Fibroblast of gingiva (primary cell): ENCODE results near the gene SERBP1.
A peak's percentile ranks its signal among the peaks of the same experiment; 100 is the strongest.
"Not testable (repeated sequence)": the region's sequence is repeated elsewhere in the genome, so short reads cannot be mapped to it uniquely, and the experiment has no call there.

Experiments
- DNase-seq: peaks from one replicate; pipeline ENCODE4 v3.0.0-alpha.2; 2011; ENCODE audit warnings: low read depth

The SERBP1 gene

GRCh38 chr1:67440339-67440738 lies 10.1 kb upstream of the SERBP1 start:
- DNase-seq, result no peak

GRCh38 chr1:67439277-67440029 lies 9.3 kb upstream of the SERBP1 start:
- DNase-seq, result no peak

GRCh38 chr1:67437961-67438360 lies 7.8 kb upstream of the SERBP1 start:
- DNase-seq, result no peak

- DNase-seq, result no peak
Observed at GRCh38 chr1:67436511-67437055, 6.4 kb upstream of the SERBP1 start.

DNA sequence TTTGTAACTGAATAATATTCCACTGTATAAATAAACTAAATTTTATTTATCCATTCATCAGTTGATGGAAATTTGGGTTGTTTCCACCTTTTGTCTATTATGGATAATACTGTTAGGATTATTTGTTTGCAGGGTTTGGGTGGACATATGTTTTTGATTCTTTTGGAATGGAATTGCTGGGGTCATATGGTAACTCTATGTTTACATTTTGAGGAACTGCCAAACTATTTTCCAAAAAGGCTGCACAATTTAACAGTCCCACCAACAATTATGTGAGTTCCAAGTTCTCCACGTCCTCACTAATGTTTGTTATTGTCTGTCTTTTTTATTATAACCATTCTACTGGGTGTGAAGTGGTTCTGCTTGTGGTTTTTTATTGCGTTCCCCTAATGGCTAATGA lies 4.3 kb upstream of the SERBP1 start:
- peak; percentile 73 for DNase-seq

DNA sequence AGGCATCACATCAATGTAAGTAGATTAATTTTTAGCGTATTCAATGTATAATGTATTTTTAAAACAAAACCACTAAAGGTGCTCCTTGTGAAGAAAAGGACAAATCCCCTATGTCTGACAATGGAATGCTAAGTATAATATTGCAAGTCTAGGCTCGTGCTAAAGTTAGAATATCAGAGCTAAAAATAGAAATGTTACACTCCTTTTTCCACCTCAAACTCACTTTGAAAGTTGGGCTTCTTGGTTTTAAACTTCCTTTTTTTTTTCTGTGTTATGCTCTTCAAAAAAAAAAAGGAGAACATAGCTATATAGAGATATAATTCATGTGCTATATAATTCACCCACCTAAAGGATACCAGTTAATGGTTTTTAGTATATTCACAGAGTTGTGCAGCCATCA lies 3.6 kb upstream of the SERBP1 start:
- no peak for DNase-seq

GRCh38 chr1:67432745-67433144 lies 2.5 kb upstream of the SERBP1 start:
- DNase-seq, result no peak

DNA sequence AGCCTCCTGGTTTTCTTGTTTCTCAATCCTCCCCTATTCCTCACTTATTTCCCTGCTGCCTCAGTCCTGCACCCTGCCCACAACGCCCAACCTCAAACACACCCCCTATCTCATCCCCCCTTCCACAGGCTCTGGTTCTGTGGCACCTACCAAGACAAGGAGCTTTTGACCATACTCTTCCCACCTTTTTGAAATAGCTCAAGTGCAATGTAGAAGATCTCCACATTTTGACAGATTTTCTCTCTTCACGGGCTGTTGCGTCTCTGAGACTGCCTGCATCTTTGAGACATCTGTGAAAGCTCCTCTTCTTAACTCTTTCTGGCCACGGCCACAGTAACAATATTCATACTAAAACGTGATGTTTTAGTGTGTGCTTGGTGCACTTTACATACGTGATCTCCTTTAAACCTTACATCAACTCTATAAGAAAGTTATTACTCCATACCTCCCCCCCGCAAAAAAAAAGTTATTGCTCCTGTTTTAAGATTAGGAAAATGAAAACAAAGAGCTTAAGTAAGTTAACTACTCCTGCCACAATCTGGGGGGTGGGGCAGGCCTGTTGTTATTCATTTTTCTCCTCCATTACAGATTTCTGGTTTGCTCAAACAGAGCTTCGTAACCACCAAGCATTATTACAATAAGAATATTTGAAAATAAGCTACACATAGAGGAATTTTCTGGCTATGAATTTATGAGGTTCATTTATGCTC lies 1.8 kb upstream of the SERBP1 start:
- no peak for DNase-seq

DNA sequence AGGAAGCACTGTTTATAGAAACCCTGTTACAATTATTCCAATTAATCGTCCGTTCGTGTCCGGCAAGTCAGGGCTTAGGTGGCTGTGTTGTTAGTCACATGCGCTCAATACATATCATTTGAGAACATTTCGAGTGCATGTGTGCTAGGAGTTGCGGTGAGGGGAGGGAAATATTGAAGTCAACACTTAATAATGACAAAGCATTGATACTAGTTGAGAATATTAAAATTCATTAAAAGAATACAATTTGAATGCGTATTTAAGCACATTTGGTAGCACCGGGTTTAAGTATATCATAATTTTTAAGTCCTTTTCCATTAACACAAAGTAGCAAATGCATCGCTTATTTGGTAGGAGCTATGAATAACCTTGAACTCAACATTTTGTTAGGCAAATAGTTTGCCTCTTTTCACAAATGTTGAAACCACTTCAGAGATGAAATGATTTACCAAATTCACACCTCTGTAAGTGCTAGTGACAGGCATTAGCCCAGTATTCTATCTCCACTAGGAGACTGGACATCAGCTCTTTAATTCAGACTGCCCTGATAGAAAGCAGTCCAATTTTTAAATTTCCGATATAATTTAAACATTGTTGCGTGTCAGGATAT lies 1.1 kb upstream of the SERBP1 start:
- no peak for DNase-seq

GRCh38 chr1:67429528-67430357 lies 459 bp downstream of the SERBP1 start:
- DNase-seq, result no peak

- DNase-seq, result no peak
Observed at GRCh38 chr1:67429011-67429527, 1.1 kb downstream of the SERBP1 start.

- no peak for DNase-seq
Observed at GRCh38 chr1:67427947-67428346, 2.3 kb downstream of the SERBP1 start.

- DNase-seq, result no peak
Observed at GRCh38 chr1:67427465-67427864, 2.7 kb downstream of the SERBP1 start.

DNA sequence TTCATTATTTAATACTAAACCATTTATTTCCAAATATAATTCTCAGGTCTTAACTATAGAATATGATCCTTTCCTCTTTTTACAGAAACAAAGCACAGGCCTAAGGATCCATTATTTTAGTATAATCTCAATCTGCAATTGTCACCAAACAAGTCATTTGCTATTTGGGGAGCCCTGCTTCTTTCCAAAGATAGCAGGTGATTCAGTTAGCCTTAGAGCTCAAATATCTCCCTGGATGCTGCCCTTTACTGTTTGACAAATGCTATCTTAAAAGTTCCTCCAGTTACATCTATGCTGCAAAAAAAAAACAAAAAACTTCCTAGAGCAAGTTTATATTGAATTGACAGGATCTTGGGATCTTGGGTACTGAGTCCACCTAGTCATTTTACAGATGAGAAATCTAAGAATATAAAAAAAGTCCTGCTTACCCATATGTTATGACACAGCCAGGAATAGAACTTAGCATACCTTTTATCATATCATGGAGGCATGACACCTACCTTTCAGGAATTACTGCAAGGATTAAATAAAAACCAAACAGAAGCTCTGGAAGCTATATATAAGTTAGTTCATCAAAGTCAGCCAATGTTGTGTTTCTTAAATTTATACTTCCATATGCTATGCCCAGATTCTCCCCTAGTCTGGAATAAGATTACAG lies 9.2 kb downstream of the SERBP1 start:
- no peak for DNase-seq

DNA sequence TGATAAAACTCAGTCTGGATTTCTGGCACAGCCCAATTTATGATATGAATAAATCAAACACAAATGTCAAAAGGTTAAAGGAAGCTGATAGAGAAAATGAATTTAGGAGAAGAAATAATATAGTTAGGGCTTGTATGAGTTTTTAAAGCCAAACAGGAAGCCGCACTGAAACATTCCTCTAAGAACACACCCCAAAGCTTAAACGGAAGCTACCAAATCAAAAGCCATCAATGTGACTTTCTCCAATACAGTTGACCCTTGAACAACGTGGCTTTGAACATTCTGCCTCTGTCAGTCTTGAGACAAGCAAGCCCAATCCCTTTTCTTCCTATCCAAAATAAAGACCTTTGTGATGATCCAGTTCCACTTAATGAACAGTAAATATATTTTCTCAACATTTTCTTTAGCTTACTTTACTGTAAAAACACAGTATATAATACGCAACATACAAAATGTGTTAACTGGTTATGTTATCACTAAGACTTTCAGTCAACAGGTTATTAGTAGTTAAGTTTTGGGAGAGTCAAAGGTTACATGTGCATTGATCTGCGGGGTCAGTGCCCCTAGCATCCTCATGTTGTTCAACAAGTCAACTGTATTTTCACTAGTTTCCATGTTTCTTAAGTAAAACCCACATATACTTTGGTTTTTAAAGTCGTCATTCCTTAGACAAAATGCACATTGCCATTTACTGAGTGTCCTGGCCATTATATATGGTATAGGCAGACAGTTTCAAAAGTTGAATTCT lies 11.2 kb downstream of the SERBP1 start:
- DNase-seq, result no peak

GRCh38 chr1:67417733-67418132 lies 12.5 kb downstream of the SERBP1 start:
- not testable (repeated sequence) for DNase-seq

DNA sequence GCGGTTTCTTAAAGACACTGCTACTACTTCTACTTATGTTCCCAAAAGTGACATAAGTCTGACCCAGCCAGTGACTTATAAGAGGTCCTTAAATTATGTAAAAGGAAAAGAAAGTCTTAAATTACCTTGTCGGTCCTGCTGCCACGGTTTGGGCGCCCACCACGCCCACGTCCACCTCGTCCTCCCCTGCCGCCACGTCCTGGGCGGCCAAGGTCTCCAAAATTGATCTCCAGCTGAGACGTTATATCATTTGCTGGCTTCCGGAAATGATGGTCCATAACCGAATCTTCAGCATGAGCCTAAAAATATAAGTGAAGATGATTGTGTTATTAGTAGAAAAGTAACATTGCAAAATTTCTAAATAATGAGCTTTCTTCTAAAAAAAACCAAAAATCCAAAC lies 15.2 kb downstream of the SERBP1 start:
- no peak for DNase-seq

- no peak for DNase-seq
Observed at GRCh38 chr1:67414574-67414973, 15.6 kb downstream of the SERBP1 start.

- not testable (repeated sequence) for DNase-seq
Observed at GRCh38 chr1:67413101-67413500, 17.1 kb downstream of the SERBP1 start.

- no peak for DNase-seq
Observed at GRCh38 chr1:67408148-67408547, 22.1 kb downstream of the SERBP1 start.

DNA sequence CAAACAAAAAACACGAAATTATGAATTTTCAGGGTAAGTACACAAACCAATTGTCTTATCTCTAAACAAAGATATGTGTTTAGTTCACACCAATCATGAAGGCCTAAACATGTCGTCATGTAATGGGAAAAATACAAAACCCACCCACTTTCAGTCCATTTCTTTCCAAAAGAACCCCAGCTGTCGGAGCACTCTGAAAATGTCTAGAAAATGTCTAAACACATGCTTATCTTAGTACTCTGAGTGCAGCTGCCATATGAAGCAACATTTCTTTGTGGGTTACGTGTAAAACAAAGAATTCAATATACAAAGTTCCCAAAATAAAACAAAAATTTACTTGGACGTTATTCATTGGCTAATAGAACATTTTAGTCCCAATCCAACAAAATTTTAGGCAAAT lies 22.7 kb downstream of the SERBP1 start:
- DNase-seq, result no peak
